Esophagus muscularis mucosa (tissue), 4 donors: ENCODE measurements around the gene RAI14.

Experiments
- CTCF ChIP-seq, 3 experiments: fragments of 200-600 bp in 2 of 3; fragments of 450-650 bp in 1 of 3; sonication (generic) in 2 of 3; IDR thresholded peaks; one replicate each; pipeline ENCODE4 v1.5.1; 2017 to 2019; ENCODE audit warnings: antibody characterized with exemption in 3 of 3, mild to moderate bottlenecking in 2 of 3, moderate library complexity in 1 of 3
- EP300 ChIP-seq: sonication (generic); formaldehyde crosslinking; IDR thresholded peaks from one replicate; pipeline ENCODE4 v1.6.1; 2017; ENCODE audit warnings: antibody characterized with exemption
- POLR2A ChIP-seq: fragments of 450-650 bp; IDR thresholded peaks from one replicate; pipeline ENCODE4 v1.6.1; 2017; ENCODE audit warnings: antibody characterized with exemption, moderate library complexity, mild to moderate bottlenecking, low read depth
- POLR2AphosphoS5 ChIP-seq, 2 donors: sonication (generic); formaldehyde crosslinking; IDR thresholded peaks; one replicate each; pipeline ENCODE4 v1.6.1; 2017; ENCODE audit warnings: antibody characterized with exemption in 2 of 2

- TF ChIP-seq CTCF (IDR thresholded peaks at IDR 0.05) (no peak), POLR2AphosphoS5 (IDR thresholded peaks at IDR 0.05) (no peak), EP300 (no peak), POLR2A (no peak)
These were observed 17.5 kb downstream of the RAI14 start for GRCh38 chr5:34673463-34674125.
